OCI-LY3 (cell line): ENCODE measurements around the gene KATNB1.

Source experiments
- CTCF ChIP-seq: fragments of 200-600, 300-600 bp; sonication (generic); IDR thresholded peaks from 2 replicates; pipeline ENCODE4 v1.5.1; 2014; ENCODE audit warnings: antibody characterized with exemption, low read length, low read depth
- EZH2phosphoT487 ChIP-seq: fragments of 200-600 bp; shearing (Covaris generic); IDR thresholded peaks from 2 replicates; pipeline ENCODE4 v1.6.1; 2018; ENCODE audit warnings: antibody characterized with exemption, mixed run types, low read depth

- no peak for TF ChIP-seq CTCF
- TF ChIP-seq EZH2phosphoT487: no peak
These were observed 11.5 kb downstream of the KATNB1 start for GRCh38 chr16:57747091-57747490.
